GM19023 (cell line): Measurements from ENCODE around the gene CAMP.
"Not testable (repeated sequence)": the region's sequence is repeated elsewhere in the genome, so short reads cannot be mapped to it uniquely, and the experiment has no call there.

Experiments used
- ATAC-seq: cut with Tn5 transposase; IDR thresholded peaks from one replicate; pipeline ENCODE4 v1.9.1; 2021; ENCODE audit warnings: mild to moderate bottlenecking, moderate library complexity; ENCODE audit not compliant: unreplicated experiment

The CAMP gene, protein sequence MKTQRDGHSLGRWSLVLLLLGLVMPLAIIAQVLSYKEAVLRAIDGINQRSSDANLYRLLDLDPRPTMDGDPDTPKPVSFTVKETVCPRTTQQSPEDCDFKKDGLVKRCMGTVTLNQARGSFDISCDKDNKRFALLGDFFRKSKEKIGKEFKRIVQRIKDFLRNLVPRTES

DNA sequence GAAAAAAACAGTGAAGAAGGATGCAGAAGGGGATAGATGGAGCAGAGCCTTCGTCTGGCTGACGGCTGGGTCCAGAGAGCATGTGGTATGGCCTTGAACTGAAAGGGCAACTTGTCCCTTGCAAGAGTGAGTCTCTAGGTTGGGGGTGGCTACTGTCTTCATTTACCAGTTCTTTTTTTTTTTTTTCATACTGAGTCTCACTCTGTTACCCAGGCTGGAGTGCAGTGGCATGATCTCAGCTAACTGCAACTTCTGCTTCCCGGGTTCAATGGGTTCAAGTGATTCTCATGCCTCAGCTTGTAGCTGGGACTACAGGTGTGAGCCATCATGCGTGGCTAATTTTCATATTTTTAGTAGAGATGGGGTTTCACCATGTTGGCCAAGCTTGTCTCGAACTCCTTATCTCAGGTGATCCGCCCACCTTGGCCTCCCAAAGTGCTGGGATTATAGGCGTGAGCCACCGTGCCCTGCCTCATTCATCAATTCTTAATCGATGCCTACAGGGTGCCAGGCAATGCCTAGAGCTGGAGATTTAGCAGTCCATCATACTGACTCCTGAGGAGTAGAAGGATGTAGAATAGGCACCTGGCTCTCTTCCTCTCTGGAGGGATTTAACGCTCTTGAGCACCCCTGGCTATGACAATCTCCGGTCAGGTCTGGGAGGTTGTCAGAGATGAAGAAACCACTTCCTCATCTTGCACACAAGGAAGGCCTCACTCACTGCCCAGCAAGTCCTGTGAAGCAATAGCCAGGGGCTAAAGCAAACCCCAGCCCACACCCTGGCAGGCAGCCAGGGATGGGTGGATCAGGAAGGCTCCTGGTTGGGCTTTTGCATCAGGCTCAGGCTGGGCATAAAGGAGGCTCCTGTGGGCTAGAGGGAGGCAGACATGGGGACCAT, at the start of gene CAMP:
CAMP (plus strand) TSS at position 880 of the 898 bp plus-strand sequence; CDS start at position 897, 17 bp downstream.
- peak; percentile 71 for ATAC-seq

DNA sequence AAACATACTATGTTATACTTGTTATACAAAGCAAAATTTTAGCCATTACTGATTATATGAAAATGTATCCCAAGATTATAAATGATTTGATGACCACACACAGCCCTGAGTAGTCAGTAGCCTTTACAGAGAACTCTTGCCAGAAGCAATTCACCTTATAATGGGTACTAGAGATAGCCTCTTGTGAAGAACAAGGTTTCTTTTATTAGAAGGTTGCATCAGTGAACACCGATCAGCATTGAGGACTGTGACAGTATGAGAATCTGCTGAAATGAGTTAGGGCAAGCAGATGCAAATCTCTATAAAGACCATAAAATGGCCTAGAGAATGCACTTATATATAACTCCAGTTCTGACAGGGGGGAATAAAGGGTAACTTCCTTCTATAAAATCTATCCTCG, 45.2 kb upstream of the CAMP start:
- no peak for ATAC-seq

DNA sequence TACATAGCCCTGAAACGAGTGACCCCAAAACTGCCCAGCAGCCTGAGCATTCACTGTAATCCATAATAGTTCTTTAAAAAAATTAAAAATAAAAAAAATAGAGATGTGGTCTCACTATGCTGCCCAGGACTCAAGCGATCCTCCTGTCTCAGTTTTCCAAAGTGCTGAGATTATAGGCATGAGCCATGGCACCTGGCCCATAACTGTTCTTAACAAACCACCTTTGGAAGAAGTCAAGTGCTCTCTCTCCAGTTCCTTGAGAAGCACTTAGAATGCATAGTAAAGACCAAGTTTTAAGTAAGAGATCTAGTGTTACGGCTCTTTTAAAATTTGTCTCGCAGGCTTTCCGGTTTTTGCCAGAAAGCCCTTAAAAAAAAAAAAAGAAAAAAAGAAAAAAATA, 43.3 kb upstream of the CAMP start:
- no peak for ATAC-seq

DNA sequence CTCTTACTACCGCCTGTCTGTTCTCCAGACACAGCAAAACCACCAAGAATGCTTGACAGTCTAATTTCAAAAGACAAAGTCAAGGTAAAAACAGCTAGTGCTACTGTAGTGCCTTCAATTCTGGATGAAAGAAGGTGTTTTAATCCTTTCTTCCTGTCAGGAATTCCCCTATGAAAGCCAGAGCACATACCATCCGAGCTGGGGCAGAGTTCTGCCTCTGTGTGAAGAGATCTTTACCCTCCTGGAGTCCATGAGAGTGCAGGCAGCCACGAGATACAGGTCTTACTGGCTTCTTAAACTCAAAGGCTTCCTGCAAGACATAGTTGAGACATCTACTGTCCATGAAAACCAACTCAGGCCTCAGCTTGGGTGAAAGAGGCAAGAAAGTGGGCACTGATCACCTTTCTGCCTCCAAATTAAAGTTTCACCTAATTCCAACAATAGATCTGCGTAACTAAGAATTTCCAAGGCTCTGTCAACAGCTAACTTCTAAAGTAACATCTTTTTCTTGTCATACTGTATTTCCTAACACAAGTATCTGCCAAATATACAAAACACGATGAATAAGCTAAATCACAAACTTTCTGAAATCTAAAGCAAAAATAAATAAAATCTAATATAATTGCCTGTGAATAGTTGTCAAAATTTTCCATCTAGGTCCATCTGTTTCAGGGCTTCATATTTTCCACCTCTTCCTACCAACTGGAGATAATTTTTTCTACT, 42.6 kb upstream of the CAMP start:
- no peak for ATAC-seq

DNA sequence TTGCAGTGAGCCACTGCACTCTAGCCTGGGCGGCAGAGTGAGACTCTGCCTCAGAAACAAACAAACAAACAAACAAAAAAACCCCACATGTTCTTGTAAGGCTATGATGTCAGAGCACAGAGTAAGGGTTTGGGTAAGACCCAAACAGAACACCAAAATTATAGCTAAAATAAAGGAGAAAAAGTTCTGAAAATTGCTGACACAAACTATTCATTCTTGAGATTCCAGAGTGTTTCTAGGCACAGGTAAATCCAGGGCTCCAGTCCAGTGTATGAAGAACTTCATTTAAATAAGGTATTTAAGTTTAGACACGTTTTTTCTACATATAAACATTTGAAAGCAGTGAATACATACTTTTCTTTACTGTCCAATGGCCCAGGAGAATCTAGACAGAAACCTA, 39.0 kb upstream of the CAMP start:
- no peak for ATAC-seq

DNA sequence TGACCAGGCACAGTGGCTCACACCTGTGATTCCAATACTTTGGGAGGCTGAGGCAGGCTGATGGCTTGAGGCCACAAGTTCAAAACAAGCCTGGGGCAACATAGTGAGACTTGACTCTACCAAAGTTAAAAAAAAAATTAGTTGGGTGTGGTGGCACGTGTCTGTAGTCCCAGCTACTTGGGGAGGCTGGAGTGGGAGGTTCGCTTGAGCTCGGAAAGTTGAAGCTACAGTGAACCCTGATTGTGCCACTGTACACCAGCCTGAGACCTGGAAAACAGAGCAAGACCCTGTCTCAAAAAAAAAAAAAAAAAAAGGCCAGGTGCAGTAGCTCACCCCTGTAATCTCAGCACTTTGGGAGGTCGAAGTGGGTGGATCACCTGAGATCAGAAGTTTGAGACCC, 38.2 kb upstream of the CAMP start:
- ATAC-seq: no peak

DNA sequence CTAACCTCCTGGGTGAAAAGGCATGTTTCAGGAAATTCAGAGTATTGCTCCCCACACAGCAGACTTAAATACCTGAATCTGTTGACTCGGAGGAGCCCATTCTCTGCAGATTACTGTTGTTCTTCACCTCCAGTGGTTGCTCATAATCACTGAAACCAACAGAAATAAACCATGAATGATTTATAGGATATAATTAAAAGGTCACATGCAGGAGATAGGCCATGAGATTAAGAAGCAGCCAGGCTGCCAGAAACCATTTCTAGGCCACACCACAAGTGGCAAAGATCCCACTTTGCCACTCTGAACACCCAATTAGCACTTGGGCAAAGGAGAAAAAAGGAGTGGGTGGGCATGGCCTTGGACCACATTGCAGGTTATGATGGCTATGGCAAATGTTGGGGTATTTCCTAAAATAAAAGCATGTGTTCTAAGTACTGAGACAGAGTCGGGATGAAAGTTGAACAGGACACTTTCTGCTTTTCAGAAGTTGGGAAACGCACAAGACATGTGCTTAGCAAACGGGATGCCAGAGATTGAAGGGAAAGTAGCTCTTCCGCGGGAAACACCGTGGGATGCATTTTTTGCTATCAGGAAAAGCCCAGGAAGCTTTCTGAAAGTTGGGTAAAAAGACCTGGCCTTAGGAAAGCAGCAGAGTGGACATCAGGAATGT, 36.5 kb upstream of the CAMP start:
- ATAC-seq: no peak

DNA sequence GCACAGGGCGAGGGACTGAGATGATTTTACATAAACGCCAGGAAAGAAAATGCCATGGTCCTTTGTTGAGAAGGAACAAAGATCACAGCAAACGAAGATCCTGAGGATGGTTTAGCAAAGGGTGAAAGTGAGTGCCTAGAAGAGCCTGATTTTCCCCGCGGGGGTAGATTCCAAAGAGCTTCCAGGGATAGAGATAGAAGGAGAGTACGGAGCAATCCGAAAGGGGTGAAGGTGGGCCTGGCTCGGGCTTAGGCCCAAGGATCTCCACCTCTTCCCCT, 36.1 kb upstream of the CAMP start:
- ATAC-seq: no peak

DNA sequence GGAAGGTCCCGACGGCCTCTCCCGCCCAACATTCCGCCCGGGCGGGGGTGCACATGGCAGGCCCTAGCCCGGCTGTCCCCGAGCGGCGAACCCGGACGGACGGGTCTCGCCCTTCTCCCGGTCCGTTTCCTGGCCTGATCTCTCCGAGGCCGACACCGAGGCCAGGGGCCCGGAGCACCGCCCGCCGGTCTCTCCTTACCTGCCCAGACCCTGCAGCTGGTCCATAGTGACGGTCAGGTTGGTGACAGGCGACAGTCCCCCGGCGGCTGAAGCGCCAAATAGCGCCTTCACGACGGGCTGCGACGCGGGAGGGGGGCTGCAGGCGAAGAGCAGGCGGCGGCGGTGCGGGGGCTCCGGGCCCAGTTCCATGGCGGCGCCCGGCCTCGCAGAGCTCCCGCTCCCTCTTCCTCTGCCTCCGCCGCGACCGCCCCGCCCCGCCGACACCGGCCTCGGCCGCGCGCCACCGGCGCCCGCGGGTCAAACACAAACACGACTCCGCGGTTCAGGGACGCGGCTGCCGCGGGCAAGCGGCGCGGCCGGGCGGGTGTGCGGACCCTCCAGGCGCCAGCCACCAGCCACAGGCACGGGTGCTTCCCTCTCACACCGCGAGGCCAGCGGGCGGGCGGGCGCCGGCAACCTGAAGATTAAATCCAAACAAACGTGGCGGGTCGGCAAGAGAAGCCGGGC, 35.6 kb upstream of the CAMP start:
- ATAC-seq: peak; percentile 26

DNA sequence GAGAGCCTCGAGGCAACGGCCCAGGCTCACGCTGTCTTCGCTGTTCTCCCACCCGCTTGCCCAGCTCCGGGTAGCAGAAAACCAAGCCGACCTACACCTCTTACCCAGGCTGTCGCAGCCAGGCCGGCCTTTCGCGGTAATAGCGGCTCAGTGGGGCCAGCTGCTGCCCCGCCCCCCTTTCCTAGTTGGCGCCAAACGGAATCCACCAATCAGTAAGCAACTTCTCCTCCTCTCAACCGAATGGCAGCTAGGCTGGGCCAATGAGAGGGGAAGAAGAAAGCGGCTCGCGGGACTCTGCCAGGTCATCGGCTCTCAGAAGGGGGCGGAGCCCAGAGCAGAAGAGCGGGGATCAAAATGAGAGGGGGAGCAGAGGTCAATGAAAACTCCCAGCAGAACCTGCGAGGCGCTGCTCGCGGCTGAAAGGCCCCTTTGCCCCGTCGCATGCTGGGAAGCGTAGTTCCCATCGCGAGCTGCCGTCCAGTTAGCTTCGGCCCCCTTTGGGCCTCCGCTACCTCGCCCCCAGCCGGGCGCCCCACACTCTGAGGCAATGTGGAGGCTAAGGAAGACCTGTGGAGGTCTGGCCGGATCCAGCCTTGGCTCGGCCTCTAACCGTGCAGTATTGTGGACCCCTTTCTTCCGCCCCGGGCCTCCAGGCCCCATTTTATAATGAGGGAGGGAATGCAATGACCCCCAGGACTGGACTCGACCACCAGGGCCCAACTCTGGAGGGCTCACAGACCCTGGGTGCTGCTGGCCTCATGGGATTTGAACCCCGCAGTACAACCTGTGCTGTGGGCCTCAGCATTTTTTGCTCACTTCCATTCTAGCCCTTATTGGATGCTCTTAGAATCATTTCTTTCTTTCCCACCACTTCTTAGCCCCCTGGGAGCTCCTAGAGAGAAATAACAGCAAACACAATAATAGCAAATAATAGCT, 34.8 kb upstream of the CAMP start, which contains the start of gene CDC25A:
CDC25A (minus strand) TSS at position 152 of the 936 bp plus-strand sequence. CDS start 470 bp downstream, outside the sequence.
- ATAC-seq: peak; percentile 93

DNA sequence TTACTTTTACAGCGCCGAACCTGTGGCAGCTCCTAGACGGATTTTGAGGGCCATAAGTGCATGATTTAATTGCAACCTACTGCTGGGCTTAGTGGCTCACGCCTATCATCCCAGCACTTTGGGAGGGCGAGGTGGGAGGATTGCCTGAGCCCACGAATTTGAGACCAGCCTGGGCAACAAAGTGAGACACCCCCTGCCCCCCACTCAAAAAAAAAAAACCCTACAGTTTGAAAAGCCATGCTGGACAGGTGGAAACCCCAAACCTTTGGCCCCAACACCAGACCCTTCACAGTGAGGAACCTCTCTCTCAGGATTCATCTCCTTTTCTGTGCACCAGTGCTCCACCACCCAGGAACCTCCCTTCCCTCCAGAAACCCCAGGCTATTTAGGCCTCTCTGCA, 34.0 kb upstream of the CAMP start:
- no peak for ATAC-seq

DNA sequence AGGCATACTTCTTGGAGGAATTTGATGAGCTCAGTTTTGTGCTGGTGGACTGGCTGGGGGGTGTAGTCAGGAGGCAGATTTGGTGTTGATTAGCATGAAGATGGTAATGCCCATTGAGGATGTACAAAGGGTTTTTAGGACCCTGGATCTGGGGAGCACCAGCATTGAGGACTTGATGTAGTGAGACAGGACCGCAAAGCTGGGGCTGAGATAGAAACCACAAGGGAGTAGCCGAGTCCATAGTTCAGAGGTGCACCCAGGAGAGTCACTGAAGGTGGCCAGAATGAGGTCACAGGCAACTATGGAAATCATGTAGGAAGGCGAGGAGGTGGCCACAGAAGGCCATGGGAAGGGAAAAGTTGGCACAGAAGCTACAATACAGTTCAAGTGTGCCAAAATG, 32.4 kb upstream of the CAMP start:
- no peak for ATAC-seq

DNA sequence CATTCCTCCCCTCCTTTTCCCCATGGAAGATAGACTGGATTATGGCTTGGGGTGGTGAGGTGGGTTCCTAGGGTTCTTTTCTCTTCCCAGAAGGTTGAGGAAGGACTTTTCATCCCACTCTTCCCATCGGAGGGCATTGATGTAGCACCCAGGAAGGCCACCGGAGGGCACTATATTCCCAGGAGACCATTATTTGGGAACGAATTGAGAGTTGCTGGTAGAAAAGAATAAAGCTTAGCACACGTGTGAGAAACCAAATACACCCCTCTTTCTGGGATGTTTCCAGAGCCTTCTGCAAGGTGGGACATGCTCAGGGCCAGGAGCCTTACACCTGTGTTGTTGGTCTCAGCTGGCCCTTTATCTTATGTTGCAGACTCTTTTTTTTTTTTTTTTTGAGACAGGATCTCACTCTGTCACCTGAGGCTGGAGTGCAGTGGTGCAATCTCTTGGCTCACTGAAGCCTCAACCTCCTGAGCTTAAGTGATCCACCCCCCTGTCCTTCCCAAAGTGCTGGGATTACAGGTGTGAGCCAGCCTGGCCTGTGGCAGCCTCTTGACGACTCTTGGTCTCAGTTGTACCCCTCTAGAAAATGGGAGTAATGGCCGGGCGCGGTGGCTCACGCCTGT, 28.7 kb upstream of the CAMP start:
- no peak for ATAC-seq

DNA sequence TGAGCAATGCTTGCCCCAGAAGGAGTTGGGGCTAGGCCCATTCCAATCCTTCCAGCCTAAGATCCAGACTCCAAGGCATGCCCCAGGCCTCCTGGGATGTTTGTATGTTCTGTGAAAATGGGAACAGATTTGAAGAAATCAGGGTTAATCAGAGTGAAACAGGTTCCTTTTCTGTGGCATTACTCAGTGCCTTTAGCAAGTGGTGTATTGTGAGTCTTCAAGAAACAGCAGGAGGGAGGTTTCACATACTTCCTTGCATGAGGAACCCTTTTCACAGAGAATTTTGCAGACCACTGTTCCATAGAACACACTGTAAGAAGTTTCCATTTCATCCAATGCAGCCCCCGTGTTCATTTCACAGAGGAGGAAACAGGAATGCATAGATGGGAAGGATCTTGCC, 26.7 kb upstream of the CAMP start:
- no peak for ATAC-seq

DNA sequence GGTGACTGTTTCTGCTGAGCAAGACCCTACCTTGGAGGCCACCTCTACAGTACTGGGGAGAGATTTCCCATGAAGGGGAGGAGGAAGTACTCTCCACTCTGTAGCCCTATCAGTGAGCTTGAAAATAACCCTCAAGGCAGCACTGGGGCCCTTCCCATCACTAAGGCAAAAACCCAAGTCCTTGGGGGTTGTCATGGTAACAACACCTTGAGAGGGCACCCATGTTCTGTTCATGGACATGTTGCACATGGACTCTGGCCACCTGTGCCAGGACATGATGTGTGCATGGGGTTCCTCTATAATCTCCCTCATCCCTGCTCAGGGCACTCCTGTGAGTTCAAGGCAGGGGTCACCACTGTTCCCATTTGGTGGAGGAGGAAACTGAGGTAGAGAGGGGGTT, 24.2 kb upstream of the CAMP start:
- no peak for ATAC-seq

DNA sequence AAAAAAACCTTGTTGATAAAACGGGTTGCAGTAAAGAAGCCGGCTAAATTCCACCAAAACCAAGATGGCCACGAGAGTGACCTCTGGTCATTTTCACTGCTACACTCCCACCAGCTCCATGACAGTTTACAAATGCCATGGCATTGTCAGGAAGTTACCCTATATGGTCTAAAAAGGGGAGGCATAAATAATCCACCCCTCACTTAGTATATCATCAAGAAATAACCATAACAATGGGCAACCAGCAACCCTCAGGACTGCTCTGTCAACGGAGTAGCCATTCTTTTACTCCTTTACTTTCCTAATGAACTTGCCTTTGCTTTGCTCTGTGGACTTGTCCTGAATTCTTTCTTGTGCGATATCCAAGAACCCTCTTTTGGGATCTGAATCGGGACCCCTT, 20.7 kb upstream of the CAMP start:
- ATAC-seq: no peak

DNA sequence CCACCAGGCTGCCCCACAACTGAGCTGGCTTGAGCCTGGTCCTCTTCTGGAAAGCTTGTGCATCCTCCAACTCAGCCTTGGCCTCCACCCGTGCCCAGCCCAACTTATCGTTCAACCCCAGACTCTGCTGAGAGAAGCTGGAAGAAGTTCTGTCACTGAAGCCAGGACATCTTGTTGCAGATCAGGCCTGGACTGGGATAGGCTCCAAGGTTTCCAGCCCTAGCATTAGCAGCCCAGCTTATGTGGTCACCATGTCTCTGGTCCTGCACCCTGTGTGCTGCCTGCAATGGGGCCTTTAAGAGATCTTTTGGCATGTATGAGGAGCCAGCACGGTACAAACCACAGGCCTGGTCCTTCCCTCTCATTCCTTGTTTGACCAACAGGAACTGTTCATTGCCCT, 15.2 kb upstream of the CAMP start:
- ATAC-seq: no peak

DNA sequence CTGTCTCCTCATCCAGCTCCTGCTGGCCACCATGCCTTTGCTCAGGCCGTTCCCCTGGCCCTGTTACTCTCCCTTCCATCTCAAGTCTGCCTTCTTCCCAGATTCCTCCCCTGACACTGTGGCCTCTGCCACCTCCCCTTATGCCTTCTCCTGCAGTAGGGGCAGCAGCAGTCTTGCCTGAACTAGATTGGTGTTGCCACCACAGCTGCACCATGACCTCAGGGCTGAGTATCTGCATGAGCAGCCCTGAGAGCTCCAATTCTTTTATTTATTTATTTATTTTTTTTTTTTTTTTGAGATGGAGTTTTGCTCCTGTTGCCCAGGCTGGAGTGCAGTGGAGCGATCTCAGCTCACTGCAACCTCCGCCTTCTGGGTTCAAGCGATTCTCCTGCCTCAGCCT, 13.8 kb upstream of the CAMP start:
- no peak for ATAC-seq

DNA sequence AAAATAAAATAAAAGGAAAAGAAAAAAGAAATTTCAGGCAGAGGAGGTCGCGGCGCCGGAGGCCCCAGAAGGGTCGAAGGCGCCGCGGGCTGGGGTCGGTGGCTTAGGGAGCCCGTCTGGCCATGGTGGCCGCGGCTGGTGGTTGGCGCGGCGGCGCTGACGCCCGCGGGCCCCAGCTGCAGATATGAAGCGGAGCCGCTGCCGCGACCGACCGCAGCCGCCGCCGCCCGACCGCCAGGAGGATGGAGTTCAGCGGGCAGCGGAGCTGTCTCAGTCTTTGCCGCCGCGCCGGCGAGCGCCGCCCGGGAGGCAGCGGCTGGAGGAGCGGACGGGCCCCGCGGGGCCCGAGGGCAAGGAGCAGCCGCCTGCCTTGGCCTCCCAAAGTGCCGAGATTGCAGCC, 12.8 kb upstream of the CAMP start:
- ATAC-seq: not testable (repeated sequence)
